ENCODE measurements around the gene SLC25A1. TPM values are rescaled to one million over a fixed set of nuclear protein-coding genes. Genes with fewer than 3 reads are reported as not detected.
A peak's percentile ranks its signal among the peaks of the same experiment; 100 is the strongest.

Gene SLC25A1
- polyA plus RNA-seq, 2 of the 4 experiments (the other 2 are of a cell fraction) = 11.4 to 60.1 TPM

DNA sequence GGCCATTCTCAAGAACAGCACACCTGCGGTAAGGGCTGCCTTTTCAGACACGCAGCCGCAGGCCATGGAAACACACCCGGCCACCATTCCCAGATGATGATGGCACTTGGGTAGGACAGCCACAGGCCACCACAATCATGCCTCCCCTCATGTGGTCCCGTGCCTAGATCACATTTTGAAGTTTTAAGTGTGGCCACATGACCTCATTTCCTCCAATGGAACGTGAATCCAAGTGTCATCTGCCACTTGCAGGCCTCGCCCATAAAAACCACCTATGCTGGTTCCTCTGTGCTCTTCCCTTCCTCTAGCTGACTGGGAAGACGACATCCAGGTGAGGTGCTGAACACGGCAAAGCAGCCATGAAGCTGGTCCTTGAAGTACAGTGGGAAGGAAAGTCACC lies 44.6 kb upstream of the SLC25A1 start:
- ChIA-PET CTCF (interaction anchor here (0.8 to 1.3 kb wide), 2 partner anchors 11 to 407 kb away, joined by 3 read pairs; no protein-coding TSS in a partner anchor), POLR2A (no interaction called here)
- TF ChIP-seq TFCP2L1 (CRISPR knock-in tag; IDR thresholded peaks at IDR 0.05) (no peak), CHD4 (IDR thresholded peaks at IDR 0.05; ENCODE audit: borderline replicate concordance) (no peak), ESRRA (IDR thresholded peaks at IDR 0.05; ENCODE audit: borderline replicate concordance, low read length) (no peak), RCOR1 (IDR thresholded peaks at IDR 0.05; ENCODE audit: low read depth, low read length) (no peak)
- TF ChIP-seq, protein P1, sequence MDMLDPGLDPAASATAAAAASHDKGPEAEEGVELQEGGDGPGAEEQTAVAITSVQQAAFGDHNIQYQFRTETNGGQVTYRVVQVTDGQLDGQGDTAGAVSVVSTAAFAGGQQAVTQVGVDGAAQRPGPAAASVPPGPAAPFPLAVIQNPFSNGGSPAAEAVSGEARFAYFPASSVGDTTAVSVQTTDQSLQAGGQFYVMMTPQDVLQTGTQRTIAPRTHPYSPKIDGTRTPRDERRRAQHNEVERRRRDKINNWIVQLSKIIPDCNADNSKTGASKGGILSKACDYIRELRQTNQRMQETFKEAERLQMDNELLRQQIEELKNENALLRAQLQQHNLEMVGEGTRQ (IDR thresholded peaks at IDR 0.05) = no peak
- Histone ChIP-seq H3K9me3 (no peaks in the 10 kb centered on the region), H3K4me1 (no peaks in the 10 kb centered on the region), H3K4me3 (no peak overlapping the region), H3K4me2 (no peak overlapping the region), H3K27ac (no peak overlapping the region)
- ATAC-seq = no peak
- FAIRE-seq = no peak
- no peak for DNase-seq (ENCODE audit: low read depth in 1 of 2, low spot score in 1 of 2)
- 88% methylated on average over 9 of the region's 9 CpGs for WGBS (ENCODE audit: missing lambda C conversion rate)

DNA sequence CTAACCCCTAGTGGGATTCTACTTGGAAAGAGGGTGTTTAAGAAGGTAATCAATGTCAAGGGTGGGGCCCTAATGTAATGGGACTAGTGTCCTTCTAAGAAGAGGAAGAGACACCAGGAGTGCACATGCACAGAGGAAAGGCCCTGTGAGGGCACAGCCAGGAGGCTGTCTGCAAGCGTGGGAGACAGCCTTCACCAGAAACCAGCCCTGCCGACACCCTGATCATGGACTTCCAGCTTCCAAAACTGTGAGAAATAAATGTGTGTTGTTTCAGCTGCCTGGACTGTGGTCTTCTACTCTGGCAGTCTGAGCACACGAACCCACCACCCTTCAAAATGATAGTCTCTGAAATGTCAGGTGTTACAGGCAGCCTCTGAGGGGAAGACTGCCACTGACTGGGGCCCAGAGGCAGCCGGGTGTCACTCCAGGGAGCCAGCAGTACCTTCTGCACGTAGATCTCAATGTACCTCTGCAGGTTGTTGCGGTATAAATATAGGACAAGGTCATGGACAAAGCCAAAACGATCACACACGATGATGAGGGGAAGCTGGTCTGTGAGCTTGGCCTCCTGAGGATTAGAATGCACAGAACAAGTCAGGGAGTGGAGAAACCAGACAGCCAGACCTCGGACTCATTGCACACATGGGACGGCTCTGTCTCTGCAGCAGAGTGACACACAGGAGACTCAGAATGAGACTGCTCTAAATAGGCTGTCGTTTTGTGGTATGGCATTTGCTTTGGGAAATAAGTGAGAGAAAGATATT lies 43.9 kb upstream of the SLC25A1 start:
- no peak for DNase-seq (ENCODE audit: low read depth in 1 of 2, low spot score in 1 of 2)
- Histone ChIP-seq H3K4me1 (no peaks in the 10 kb centered on the region), H3K4me3 (no peak overlapping the region), H3K4me2 (no peak overlapping the region), H3K9me3 (no peaks in the 10 kb centered on the region), H3K27ac (no peak overlapping the region)
- FAIRE-seq = no peak
- CTCF ChIA-PET = interaction anchor here (1.3 kb wide), 1 partner anchor 12 kb away, joined by 3 read pairs; no protein-coding TSS in a partner anchor
- POLR2A ChIA-PET = no interaction called here
- 88% methylated on average over 9 of the region's 11 CpGs for WGBS (ENCODE audit: missing lambda C conversion rate)
- no peak for TF ChIP-seq HOXB13 (CRISPR knock-in tag; IDR thresholded peaks at IDR 0.05; ENCODE audit: low read depth)
- no peak for TF ChIP-seq HOXB5 (CRISPR knock-in tag; IDR thresholded peaks at IDR 0.05)
- TF ChIP-seq, protein P2, sequence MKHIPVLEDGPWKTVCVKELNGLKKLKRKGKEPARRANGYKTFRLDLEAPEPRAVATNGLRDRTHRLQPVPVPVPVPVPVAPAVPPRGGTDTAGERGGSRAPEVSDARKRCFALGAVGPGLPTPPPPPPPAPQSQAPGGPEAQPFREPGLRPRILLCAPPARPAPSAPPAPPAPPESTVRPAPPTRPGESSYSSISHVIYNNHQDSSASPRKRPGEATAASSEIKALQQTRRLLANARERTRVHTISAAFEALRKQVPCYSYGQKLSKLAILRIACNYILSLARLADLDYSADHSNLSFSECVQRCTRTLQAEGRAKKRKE (CRISPR knock-in tag; IDR thresholded peaks at IDR 0.05; ENCODE audit: low read depth) = no peak
- TF ChIP-seq NPAS2 (CRISPR knock-in tag; IDR thresholded peaks at IDR 0.05; ENCODE audit: borderline replicate concordance) = no peak
- no peak for ATAC-seq

DNA sequence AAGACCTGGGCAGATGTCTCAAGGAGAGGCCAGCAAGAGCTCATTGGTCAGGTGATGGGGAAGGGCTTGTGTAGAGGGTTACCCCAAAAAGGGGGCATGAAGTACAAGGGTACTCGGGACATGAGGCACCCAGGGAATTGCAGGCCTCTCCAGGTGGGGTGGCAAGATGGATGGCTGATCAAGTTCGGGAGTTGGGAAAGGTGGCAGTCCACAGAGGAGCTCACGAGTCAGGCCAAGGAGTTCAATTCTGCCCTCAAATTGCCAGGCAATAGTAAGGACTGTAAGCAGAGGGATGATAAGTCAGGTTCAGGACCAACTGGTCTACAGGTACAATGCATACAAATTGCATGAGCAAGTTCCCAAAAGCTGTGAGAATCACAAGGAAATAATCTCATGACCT lies 42.3 kb upstream of the SLC25A1 start:
- FAIRE-seq = no peak
- no peaks in the 10 kb centered on the region for H3K4me1 ChIP-seq
- H3K27ac ChIP-seq = no peak overlapping the region
- H3K4me2 ChIP-seq = no peak overlapping the region
- CTCF ChIA-PET = interaction anchor here (0.6 to 2.2 kb wide), 2 partner anchors 44 to 409 kb away, joined by 3 to 6 read pairs; no protein-coding TSS in a partner anchor
- TF ChIP-seq MAZ (IDR thresholded peaks at IDR 0.05; ENCODE audit: borderline replicate concordance, low read depth, low read length) (no peak), RAD21 (conservative IDR thresholded peaks at IDR 0.05 in 1 of 2, IDR thresholded peaks at IDR 0.05 in 1 of 2) (no peak), CEBPB (IDR thresholded peaks at IDR 0.05) (no peak), CBX8 (IDR thresholded peaks at IDR 0.05) (no peak)
- H3K9me3 ChIP-seq = no peaks in the 10 kb centered on the region
- WGBS (ENCODE audit: missing lambda C conversion rate) = 81% methylated on average over 3 of the region's 3 CpGs
- no peak overlapping the region for H3K4me3 ChIP-seq
- POLR2A ChIA-PET = no interaction called here
- DNase-seq (ENCODE audit: low read depth in 1 of 2, low spot score in 1 of 2) = no peak
- ATAC-seq = no peak

DNA sequence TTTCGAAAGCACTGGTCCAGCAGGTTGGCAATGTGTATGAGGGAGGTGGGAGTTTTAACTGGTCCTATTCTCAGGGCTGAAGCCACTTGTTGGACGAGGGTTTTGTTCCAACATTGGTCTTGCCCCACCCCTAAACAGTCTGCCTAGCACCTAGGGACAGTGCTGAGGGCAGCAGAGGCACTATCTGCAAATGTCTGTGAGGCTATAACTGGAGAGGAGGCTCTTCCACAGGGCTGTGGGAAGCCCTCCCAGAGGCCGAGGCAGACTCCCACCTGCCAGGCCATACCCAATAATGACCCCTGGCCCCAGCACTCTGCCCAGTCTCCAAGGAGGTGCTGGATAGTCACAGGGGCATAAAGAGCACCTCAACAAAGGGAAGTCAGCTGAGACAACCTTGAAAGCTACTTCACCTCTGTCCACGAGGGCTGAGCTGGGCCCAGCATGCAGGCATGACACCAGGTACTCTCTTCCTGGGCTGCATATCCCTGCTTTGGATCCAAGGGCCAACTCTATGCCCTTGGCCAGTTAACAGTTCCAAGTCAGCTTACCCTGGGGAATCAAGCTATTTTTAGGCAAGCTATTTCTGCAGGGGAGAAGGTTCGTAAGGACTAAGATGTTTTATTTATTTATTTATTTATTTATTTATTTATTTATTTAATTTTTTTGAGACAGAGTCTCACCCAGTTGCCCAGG lies 40.2 kb upstream of the SLC25A1 start:
- H3K4me1 ChIP-seq = no peaks in the 10 kb centered on the region
- no peak overlapping the region for H3K4me2 ChIP-seq
- no peak overlapping the region for H3K27ac ChIP-seq
- DNase-seq (ENCODE audit: low read depth in 1 of 2, low spot score in 1 of 2) (no peak), FAIRE-seq (no peak), ATAC-seq (peak in 1 of 2 experiments; percentile 23; a peak in 1 of 6 replicates)
- no peak for TF ChIP-seq TP53 (CRISPR knock-in tag; IDR thresholded peaks at IDR 0.05)
- TF ChIP-seq ZC3H11A (IDR thresholded peaks at IDR 0.05) = peak; percentile 68
- no peak for TF ChIP-seq FOXS1 (CRISPR knock-in tag; IDR thresholded peaks at IDR 0.05)
- no peaks in the 10 kb centered on the region for H3K9me3 ChIP-seq
- POLR2A ChIA-PET = no interaction called here
- WGBS (ENCODE audit: missing lambda C conversion rate) = 75% methylated on average over 5 of the region's 5 CpGs
- CTCF ChIA-PET = no interaction called here
- H3K4me3 ChIP-seq = no peak overlapping the region

Measured in A549 (cell line).